Endothelial cell of umbilical vein (primary cell): ENCODE measurements around the gene ACBD3. TPM values are rescaled to one million over a fixed set of nuclear protein-coding genes. Genes with fewer than 3 reads are reported as not detected.

ENCODE experiments used
- BruUV-seq: library from RNA; stranded (reverse); fragments of 400-500 nt; replicated peaks from 2 replicates; lab custom pipeline; 2021; lab: Mats Ljungman, UMichigan
- CTCF ChIA-PET: fragments of 300-600, 350-600 bp; sonication (Branson Sonifier 250); formaldehyde crosslinking; loops from one replicate; lab custom pipeline; 2021; ENCODE audit warnings: antibody characterized with exemption, inconsistent platforms; lab: Charles Lee
- POLR2A ChIA-PET: fragments of 300-600, 350-600 bp; sonication (Branson Sonifier 250); formaldehyde crosslinking; loops from one replicate; lab custom pipeline; 2021; ENCODE audit warnings: antibody characterized with exemption, inconsistent platforms; lab: Charles Lee
- DNase-seq: peaks from one replicate; pipeline ENCODE4 v3.0.0-alpha.2; 2011; ENCODE audit warnings: low read depth, low spot score
- FAIRE-seq: peaks from 2 replicates; lab custom pipeline; 2011; peaks lifted over from hg19 to GRCh38; lab: Jason Lieb, UNC
- H2AFZ ChIP-seq: 2 replicates; pipeline ENCODE4 v1.6.0; 2012; ENCODE audit warnings: low read depth, low read length, control low read depth, inconsistent platforms
- H3K27ac ChIP-seq: 2 replicates; pipeline ENCODE4 v1.5.1; 2011; ENCODE audit warnings: low read depth, mild to moderate bottlenecking, control low read depth, low read length, moderate library complexity; ENCODE audit not compliant: insufficient read depth
- H3K27me3 ChIP-seq, 2 experiments: 2 replicates each; pipeline versions ENCODE4 v1.6.0 to v1.6.1; 2011; ENCODE audit warnings: low read length in 2 of 2, mixed read lengths in 1 of 2; ENCODE audit not compliant: control insufficient read depth in 2 of 2, insufficient read depth in 2 of 2
- H3K36me3 ChIP-seq, 2 experiments: 2 replicates in 1 of 2; 3 replicates in 1 of 2; pipeline ENCODE4 v1.5.1; 2011; ENCODE audit warnings: low read length in 2 of 2, mild to moderate bottlenecking in 1 of 2, moderate library complexity in 1 of 2; ENCODE audit not compliant: control insufficient read depth in 2 of 2, insufficient read depth in 2 of 2; ENCODE audit errors: extremely low read depth in 1 of 2
- H3K4me1 ChIP-seq: 3 replicates; pipeline ENCODE4 v1.5.1; 2011; ENCODE audit warnings: mild to moderate bottlenecking, low read length; ENCODE audit not compliant: control insufficient read depth, insufficient read depth; ENCODE audit errors: extremely low read depth
- H3K4me2 ChIP-seq: 2 replicates; pipeline ENCODE4 v1.6.1; 2011; ENCODE audit warnings: low read length, control low read depth, mixed read lengths; ENCODE audit not compliant: insufficient read depth
- H3K4me3 ChIP-seq, 3 experiments: fragments of 200-600 bp in 1 of 3; sonication (generic), shearing (Covaris generic) in 1 of 3; replicated peaks in 1 of 3; 2 replicates each; pipeline ENCODE4 v1.5.1; 2011 to 2016; ENCODE audit warnings: control low read depth in 3 of 3, low read length in 3 of 3, mild to moderate bottlenecking in 2 of 3, inconsistent platforms in 1 of 3, low read depth in 1 of 3, moderate library complexity in 1 of 3; ENCODE audit not compliant: insufficient read depth in 1 of 3
- H3K79me2 ChIP-seq: 2 replicates; pipeline ENCODE4 v1.6.0; 2012; ENCODE audit warnings: low read length, inconsistent platforms; ENCODE audit not compliant: control insufficient read depth, insufficient read depth
- H3K9ac ChIP-seq: replicated peaks from 2 replicates; pipeline ENCODE3; 2011; ENCODE audit warnings: low read length, control low read depth; ENCODE audit not compliant: insufficient read depth; ENCODE audit errors: extremely low read depth
- H3K9me1 ChIP-seq: replicated peaks from 3 replicates; pipeline ENCODE4 v1.6.0; 2011; ENCODE audit warnings: mild to moderate bottlenecking, low read length; ENCODE audit not compliant: control insufficient read depth, insufficient read depth; ENCODE audit errors: extremely low read depth
- H3K9me3 ChIP-seq: replicated peaks from 2 replicates; pipeline ENCODE4 v1.5.1; 2012; ENCODE audit warnings: low read length, inconsistent platforms; ENCODE audit not compliant: control insufficient read depth, insufficient read depth
- H4K20me1 ChIP-seq: replicated peaks from 2 replicates; pipeline ENCODE3; 2011; ENCODE audit warnings: mild to moderate bottlenecking, low read length; ENCODE audit not compliant: control insufficient read depth, insufficient read depth; ENCODE audit errors: extremely low read depth
- CTCF ChIP-seq, 2 donors: IDR thresholded peaks; 1 replicate in 1 of 2; 2 replicates in 1 of 2; pipeline ENCODE4 v1.5.1; 2011; ENCODE audit warnings: low read length in 2 of 2, mild to moderate bottlenecking in 2 of 2, moderate library complexity in 2 of 2, control low read depth in 1 of 2, inconsistent platforms in 1 of 2, low read depth in 1 of 2; ENCODE audit not compliant: insufficient read depth in 1 of 2; ENCODE audit errors: extremely low read depth in 1 of 2
- EZH2 ChIP-seq: IDR thresholded peaks from 2 replicates; pipeline ENCODE4 v1.6.1; 2012; ENCODE audit warnings: borderline replicate concordance, low read depth, mild to moderate bottlenecking, moderate library complexity, low read length, inconsistent platforms; ENCODE audit not compliant: severe bottlenecking
- FOS ChIP-seq: IDR thresholded peaks from 2 replicates; pipeline ENCODE4 v1.6.1; 2011; ENCODE audit warnings: mild to moderate bottlenecking, low read length, moderate library complexity, borderline replicate concordance; ENCODE audit not compliant: insufficient read depth
- GATA2 ChIP-seq: IDR thresholded peaks from 2 replicates; pipeline ENCODE4 v1.7.0; 2011; ENCODE audit warnings: low read depth, mild to moderate bottlenecking, moderate library complexity, mixed read lengths, low read length; ENCODE audit not compliant: insufficient read length, insufficient read depth
- JUN ChIP-seq: IDR thresholded peaks from 2 replicates; pipeline ENCODE4 v1.6.1; 2011; ENCODE audit warnings: borderline replicate concordance, low read depth; ENCODE audit not compliant: insufficient read length, insufficient read depth
- MAX ChIP-seq: IDR thresholded peaks from 2 replicates; pipeline ENCODE4 v1.6.1; 2011; ENCODE audit not compliant: insufficient read depth, insufficient read length
- MYC ChIP-seq: IDR thresholded peaks from one replicate; pipeline ENCODE4 v1.6.1; 2011; ENCODE audit warnings: mild to moderate bottlenecking, low read depth, low read length
- POLR2A ChIP-seq: IDR thresholded peaks from 2 replicates; pipeline ENCODE4 v1.6.1; 2012; ENCODE audit warnings: low read depth, mild to moderate bottlenecking, control low read depth, low read length
- POLR2AphosphoS5 ChIP-seq: IDR thresholded peaks from 2 replicates; pipeline ENCODE4 v1.6.1; 2012; ENCODE audit warnings: low read depth, mild to moderate bottlenecking, control low read depth, low read length, moderate library complexity; ENCODE audit not compliant: insufficient read depth
- dilution Hi-C: fragments of 300-500 bp; cut with MboI; formaldehyde crosslinking; loops from one replicate; pipeline ENCODE4 v1.15.0; 2019; ENCODE audit warnings: low sequenced_read_pairs; ENCODE audit not compliant: extremely low pct_ligation_motif_present
- intact Hi-C: fragments of 100-400 bp; cut with micrococcal nuclease; formaldehyde crosslinking; loops from one replicate; pipeline ENCODE4 v1.10.0; 2022
- polyA plus RNA-seq, 4 experiments: library from polyadenylated mRNA; depleted of rRNA in 3 of 4; stranded (reverse) in 3 of 4; unstranded in 1 of 4; fragments of >200 nt; gene quantifications; 2 replicates each; pipeline versions ENCODE4 v1.2.1 to v1.2.3, GENCODE V29; 2011 to 2012; ENCODE audit warnings: missing spikeins in 1 of 4
- total RNA-seq: library from RNA; stranded (reverse); gene quantifications from 2 replicates; pipeline ENCODE4 v1.2.3, GENCODE V29; 2021

Gene ACBD3
- total and polyA plus RNA-seq, 2 donors (not counting 3 experiments of a cell fraction or from before 2014, with no cell fraction given) = 12.3 to 36.4 TPM

GRCh38 chr1:226166341-226166740 is 20.2 kb downstream of the ACBD3 start:
- no peaks in the 10 kb centered on the region for H3K4me1 ChIP-seq
- TF ChIP-seq JUN = no peak
- TF ChIP-seq GATA2 = no peak
- TF ChIP-seq FOS = no peak
- no peak for TF ChIP-seq POLR2AphosphoS5
- H3K4me2 ChIP-seq = no peak overlapping the region
- dilution Hi-C loops = no loop called here
- H2AFZ ChIP-seq = no peak overlapping the region
- BruUV-seq = no TSS peak
- POLR2A ChIA-PET = no interaction called here
- H3K4me3 ChIP-seq = no peak overlapping the region
- DNase-seq = no peak
- no peaks in the 10 kb centered on the region for H3K27me3 ChIP-seq
- no peaks in the 10 kb centered on the region for H3K9me1 ChIP-seq
- no peaks in the 10 kb centered on the region for H3K9me3 ChIP-seq
- intact Hi-C loops = no loop called here
- H3K79me2 ChIP-seq = peaks cover 24% of the 10 kb centered on the region
- CTCF ChIA-PET = interaction anchor here (0.6 to 2.9 kb wide), 4 partner anchors 15 to 62 kb away, joined by 3 to 13 read pairs (median 8); no protein-coding TSS in a partner anchor
- H3K27ac ChIP-seq = no peak overlapping the region
- H3K9ac ChIP-seq = no peak overlapping the region
- H4K20me1 ChIP-seq = no peaks in the 10 kb centered on the region
- H3K36me3 ChIP-seq = peaks cover 2 to 5% of the 10 kb centered on the region in 2 experiments
- FAIRE-seq = no peak

- ChIA-PET POLR2A (interaction anchor here (0.7 kb wide), 1 partner anchor 1753 kb away, joined by 7 read pairs; no protein-coding TSS in a partner anchor), CTCF (interaction anchor here (1.4 to 1.6 kb wide), 2 partner anchors 9 to 19 kb away, joined by 3 read pairs; no protein-coding TSS in a partner anchor)
- no peaks in the 10 kb centered on the region for H3K4me1 ChIP-seq
- no peak for DNase-seq
- no peak overlapping the region for H3K4me2 ChIP-seq
- H3K79me2 ChIP-seq = peaks cover 20% of the 10 kb centered on the region
- no peaks in the 10 kb centered on the region for H3K27me3 ChIP-seq
- no TSS peak for BruUV-seq
- H4K20me1 ChIP-seq = no peaks in the 10 kb centered on the region
- H3K9me3 ChIP-seq = no peaks in the 10 kb centered on the region
- H3K4me3 ChIP-seq = no peak overlapping the region
- TF ChIP-seq POLR2A (no peak), FOS (no peak), CTCF (IDR thresholded peaks at IDR 0.05; ENCODE audit: extremely low read depth in 1 of 2, insufficient read depth in 1 of 2, low read depth in 1 of 2, low read length in 2 of 2) (no peak), POLR2AphosphoS5 (no peak), GATA2 (no peak), EZH2 (no peak), MAX (no peak), MYC (no peak), JUN (no peak)
- FAIRE-seq = no peak
- intact Hi-C loops (no loop called here), dilution Hi-C loops (no loop called here)
- H3K9me1 ChIP-seq = no peaks in the 10 kb centered on the region
- H3K36me3 ChIP-seq = peaks cover 3 to 16% of the 10 kb centered on the region in 2 experiments
- H3K9ac ChIP-seq = no peak overlapping the region
- H3K27ac ChIP-seq = no peak overlapping the region
- no peak overlapping the region for H2AFZ ChIP-seq
These were observed 22.4 kb downstream of the ACBD3 start for GRCh38 chr1:226164154-226164553.
